NCI-H2171 (cell line): ENCODE results near the gene HOXC11.

Source experiments
- DNase-seq: peaks from one replicate; lab custom pipeline; 2025; lab: John Stamatoyannopoulos, UW

HOXC11 gene

DNA sequence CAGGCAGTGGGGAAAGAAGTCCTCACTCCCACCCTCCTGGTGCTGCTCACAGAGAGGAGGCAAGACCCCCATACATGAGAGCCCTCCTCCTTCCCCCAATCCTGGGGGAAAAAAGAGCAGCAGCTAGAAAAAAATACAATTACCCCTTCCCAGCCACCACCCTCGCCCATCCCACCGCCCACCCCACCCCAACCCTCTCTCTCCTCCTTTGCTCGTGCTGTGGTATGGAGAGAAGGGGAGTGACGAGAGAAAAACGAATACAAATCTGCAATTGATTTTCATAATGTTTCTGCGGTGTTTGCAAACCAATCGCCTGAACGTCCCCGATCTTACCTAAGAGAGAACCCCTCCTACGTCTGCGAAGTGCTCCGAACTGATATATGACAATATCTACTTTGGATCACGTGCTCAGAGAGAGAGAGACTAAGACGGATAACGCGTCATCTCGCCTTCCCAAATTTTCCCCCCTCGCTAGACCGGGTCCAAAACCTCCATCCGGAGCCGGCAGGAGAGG, at the start of gene HOXC11:
Gene HOXC11 (plus strand): TSS at position 405 of the 514 bp plus-strand sequence. CDS start 116 bp downstream, outside the sequence.
- no peak for DNase-seq

DNA sequence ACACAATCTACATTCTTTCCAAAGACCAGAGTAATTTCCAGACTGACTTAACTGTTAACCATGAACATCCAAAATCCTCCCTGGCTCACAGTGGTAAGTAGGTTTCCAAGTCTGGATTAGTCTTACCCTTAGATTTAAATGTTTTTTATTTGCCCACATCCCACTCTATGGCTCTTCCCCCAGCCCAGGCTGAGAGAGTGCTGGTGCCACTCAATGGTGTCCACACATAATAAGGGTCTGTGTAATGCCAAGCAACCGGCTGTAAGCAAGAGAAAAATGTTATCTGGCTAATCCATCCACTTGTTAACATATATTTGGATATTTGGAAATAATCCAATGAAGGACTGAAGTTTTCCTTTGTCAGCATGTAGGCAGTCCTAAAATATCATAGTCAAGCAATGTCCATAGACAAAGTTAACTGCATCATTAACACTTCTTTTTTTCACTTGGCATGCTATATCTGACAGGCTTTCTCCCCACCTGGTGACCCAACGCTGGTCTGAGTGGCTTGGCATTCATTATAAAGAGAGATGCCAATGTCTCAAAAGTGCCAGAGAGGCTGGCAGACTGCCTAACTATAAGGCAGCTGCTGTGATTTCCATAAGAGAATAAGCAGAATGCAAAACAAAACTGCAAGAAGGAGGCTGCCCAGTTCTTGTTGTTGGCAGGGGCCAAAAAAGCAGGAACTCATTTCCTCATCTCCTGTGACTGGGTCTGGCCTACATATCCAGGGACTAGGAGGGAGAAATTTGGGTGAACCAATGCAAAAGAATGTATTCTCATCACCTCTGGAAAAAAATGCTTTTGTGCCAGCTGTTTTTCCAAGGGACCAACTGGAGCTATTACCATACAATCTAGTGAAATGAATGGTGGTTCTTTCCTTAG, 48.2 kb upstream of the HOXC11 start:
- no peak for DNase-seq

DNA sequence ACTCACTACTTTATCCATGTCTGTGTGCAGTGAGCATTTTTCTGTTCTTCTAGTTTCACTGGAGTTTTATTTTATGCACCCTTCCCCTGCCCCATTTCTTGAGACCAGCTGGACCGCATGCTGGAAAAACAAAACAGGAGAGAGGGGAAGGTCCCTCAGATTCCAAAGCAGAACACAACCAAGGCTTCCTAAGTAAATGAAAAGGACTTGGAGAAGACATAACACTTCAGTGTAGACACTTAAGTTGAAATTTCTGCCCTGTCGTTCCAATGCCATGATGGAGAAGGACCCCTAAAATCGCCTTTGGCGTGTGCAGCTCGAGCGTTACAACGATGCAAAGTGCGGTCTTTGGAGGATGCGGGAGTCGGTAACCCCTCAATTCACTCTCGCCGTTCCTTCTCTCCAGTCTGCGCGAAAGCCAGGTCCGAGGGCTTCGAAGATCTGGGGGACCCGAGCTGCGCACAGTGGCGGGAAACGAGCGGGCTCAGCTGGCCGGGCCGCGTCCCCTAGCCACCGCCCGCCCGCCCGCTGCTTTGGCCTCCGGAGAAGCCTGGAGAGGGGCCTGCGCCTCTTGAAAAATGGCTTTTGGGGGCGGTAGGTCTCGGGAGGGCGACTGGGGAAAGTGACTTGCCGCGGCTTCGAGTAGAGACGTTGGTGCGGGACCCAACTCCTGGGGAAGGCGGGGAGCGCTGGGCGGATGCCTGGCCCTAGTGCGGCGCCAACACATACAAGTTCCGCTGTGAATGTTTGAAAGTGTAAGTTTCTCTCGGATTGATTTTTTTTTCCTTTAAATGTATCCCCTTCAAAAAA, 45.5 kb upstream of the HOXC11 start:
- DNase-seq, result no peak

DNA sequence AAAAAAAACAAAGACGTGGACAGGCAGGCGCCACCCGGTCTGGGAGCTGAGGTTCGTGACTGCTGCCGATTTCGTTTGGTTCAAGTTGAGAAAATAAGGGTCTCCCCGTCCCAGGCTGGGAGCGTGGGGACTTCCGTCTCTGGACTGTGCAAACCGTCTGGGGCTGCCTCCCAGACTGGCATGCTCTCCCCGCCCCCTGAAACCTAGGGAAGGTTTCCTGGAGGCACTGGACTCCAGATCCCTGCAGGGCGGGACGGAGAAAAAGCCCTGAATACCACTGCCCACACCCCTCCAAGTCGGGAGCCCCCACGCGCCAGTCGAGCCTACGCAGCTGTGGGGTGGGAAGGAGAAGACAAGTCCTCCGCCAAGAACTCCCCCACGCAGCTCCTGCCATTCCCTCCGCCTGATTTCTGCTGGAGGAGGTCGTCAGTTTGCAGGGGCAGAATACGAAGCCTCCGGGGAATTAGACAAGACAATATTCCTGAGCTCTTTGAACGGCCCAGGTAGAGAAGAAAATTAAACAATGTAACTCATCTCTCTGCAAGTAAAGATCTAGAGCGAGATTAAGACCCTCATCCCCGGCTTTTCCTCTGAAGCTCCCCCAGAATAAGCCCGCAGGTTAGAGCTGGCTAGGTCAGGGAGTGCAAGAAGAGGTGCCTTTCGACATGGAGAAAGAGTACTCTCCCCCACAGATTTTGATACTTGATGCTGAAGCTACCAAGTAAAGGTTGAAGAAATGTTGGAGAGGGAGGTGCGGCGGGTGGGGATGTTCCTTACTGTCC, 44.7 kb upstream of the HOXC11 start:
- DNase-seq, result no peak

DNA sequence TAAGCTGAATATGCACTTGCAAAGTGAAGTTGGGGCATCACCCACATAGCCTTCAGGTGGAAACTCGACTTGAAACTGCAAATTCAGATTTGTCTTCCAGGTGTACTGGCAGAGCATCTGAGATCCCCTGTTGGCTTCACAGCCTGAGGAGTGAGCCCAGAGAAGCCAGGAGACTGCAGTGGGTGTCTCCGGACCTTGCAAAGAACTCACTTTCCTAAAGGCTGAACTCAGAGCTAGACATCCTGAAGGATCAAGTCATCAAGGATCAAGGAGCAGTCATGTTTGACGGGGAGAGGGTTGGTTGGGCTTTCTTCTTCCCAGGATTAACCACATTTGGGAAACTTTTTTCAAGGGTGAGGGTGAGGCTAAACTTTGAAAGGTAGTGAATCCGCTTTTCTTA, 43.4 kb upstream of the HOXC11 start:
- DNase-seq, result no peak

DNA sequence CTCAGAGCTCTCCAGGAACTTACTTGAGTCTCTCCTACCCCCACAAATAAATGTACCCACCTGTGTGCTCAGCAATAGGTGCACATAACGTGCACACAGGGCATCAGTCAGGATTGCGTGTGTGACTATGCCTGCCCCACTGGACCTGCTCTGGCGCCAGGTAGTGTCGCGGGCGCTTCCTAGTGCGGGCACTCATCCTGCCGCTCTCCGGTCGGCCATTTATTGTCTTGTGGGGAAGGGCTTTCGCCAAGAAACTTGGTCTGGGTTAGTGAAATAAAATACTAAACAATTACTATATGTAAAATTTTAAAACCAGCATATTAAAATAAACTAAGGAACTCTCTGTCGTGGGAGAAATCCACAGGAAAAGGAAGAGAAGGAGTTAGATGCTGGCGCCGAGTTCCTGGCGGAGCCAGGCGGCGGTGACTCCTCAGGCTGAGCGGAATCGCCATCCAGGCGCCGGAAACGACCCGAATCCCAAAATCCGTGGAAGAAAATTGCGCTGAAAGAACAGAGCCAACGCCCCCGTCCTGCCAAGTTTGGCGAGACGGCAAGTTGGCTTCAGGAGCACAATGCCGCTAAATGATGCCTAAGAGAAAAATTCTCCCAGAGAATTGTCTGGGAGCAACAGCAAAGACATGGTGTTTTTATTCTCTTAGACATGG, 42.2 kb upstream of the HOXC11 start:
- DNase-seq, result no peak

DNA sequence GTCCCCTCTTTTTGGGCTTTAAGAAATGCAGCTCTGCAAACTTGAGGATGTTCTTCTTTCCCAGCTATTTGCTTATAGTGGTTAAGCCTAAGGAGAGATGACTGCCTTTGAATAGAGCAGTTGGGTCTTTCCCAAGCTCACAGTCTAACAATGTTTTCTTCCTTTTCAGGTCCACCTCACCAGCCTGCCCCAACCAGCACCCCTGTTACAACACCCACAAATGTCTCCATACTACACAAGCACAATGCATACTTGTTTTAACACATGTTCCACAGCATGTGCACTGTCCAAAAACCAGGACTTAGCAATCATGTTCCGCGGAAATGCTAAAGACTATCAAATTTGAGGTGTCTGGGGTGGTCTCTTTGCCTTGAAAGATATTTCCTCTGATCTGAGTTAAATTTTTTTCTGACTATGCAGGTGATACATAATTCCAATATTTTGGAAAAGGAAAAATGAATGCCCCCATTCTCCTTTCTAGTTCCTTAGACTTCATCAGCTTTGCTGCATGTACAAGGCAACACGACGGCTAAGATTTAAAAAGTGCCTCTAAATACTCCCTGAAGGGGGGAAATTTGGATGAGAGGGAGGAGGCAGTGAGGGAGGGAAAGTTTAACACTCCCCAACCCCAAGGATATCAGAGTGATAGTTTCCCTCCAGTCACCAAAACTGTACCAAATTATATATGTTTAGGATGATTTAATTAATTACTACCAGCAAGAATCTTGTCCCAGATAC, 40.9 kb upstream of the HOXC11 start:
- no peak for DNase-seq

DNA sequence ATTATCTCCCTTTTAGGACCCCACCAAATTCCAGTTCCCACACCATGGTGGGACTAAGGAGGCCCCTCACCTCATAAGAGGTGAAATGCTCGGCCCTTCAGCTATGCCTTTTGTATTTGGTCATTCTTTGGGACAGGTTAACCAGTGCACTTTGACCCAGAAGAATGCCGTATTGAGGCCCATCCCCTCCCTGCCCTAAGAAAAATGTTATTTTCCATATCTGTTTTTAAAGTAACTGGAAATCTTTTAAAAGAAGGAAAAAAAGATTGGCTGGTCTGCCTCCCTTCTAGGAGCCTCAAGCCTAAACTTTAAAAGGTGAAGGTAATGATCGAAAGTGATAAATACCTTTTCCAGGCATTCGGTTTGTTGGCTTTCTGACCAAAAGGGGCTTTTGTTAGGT, 40.0 kb upstream of the HOXC11 start:
- no peak for DNase-seq

DNA sequence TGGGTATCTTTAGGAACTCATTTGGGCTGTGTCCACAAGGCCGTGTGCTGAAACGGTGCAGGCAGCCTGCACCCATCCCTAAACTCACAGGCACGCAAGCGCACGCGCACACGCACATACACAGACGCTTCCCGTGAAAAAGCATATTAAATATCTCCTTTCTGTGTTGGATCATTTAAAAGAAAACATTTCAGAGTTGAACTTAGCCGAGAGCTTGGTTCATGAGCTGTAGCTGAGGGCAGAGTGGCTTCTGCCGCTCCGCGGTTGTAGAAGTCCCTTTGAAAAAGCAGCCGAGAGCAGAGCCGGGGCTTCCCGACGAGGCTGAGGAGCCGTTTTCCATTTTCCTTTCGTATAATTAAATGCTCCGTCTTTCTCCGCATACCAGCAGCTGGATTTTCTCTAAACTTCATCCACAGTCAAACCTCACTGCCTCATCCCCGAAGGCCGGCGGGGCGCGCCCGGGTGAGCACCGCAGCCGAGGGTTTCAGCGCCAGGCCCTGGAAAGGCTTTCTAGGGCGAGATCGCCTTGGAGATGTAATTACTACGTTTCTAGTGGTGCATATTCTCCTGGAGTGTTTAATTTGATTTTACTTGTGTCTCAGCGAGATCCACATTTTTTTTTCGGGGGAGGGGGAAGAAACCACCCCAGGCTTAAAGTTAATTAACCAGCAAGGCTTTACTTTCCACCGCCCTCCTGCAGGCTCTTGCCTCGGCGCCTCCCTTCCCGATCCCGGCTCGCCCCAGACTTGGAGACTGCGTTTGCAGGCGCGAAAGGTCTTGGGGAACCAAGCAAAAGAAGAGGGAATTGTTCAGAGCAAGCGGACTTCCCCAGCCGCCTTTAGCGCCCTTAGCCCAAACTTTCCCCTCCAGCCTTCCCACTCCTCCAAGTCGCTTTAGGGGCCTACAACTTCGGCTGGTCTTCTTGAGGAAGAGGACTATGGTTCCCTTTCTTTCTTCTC, 37.3 kb upstream of the HOXC11 start:
- no peak for DNase-seq

DNA sequence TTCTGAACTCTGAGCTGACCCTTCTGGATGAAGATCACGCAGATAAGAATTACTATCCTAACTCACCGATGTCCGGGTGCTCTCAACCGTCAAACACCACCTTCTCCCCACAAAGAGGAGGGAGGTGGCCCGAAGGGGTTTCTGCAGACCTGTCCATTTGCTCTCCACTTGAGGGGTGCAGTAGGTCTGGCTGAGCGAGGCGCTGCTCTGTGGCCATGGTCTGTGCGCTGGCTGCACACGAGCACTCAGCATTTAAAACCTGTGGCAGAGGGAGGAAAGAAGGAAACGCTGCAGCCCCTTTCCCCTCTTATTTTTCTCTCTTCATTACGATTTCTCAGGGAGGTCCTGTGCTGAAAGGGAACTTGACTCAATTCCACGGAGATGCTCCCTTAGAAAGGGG, 35.8 kb upstream of the HOXC11 start:
- no peak for DNase-seq

DNA sequence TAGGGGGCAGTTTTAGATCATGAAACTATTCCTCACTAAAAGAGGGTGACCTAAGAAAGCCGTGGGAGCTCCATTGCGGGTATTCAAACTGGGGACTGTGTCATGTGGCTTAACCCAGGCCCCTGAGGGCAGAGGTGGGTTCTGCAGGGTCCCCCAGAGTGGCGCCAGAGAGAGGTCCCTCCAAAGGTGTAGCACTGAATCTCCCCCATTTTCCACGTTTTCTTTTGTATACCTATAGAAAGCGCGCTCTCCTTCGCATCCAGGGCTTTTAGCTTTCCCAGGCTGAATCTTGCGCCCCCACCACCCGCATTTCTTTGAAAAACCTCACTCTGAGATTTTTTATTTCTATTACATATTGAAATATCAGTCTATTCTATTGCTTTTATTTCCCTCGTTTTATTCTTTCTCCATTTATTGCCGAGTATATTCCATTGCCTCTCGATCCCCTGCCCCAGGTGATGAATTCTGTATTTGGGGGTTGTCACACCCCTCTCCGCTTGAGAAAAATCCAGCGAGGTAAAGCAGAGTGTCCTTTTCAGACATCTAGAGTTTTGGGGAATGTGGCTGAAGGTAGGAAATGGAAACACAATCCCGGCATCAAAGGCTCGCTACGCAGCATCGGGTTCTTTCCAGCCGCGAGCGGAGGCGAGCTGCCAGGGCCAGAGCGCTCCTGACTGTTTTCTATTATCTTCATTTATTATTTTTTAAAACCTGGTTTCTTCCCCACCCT, 35.2 kb upstream of the HOXC11 start:
- DNase-seq, result no peak

DNA sequence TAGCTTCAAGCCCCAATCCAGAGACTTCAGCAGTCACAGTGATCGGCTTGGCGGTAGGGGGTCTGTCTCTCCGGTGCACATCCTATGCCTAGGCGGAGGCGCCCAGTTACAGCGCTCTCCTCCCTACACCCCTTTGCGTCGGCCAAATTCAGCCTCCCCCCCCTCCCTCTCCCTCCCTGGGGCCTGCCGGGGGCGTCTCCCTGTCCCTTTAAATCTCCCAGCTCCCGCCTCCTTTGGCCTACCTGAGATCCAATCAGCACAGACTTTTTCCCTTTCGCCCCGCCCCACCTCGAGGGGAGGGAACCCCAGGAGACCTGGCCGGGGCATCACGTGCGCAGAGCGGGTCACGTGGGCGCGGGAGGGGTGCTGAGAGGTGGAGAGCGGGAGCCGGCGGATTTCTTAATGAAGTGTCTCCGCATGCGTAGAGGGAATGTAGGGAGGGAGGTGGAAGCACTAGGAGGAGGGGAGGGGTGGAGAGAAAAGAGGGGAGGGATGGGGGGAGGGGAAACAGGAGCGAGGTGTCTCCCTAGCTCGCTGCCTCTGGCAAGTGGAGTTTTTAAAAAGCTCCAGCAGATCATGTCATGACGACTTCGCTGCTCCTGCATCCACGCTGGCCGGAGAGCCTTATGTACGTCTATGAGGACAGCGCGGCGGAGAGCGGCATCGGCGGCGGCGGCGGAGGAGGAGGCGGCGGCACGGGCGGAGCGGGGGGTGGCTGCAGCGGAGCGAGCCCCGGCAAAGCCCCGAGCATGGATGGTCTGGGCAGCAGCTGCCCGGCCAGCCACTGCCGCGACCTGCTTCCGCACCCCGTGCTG, 34.4 kb upstream of the HOXC11 start, which contains the start of gene HOXC13:
Gene HOXC13 (plus strand): TSS at position 506 of the 815 bp plus-strand sequence. CDS start 76 bp downstream, at position 582.
- DNase-seq, result peak; percentile 99

DNA sequence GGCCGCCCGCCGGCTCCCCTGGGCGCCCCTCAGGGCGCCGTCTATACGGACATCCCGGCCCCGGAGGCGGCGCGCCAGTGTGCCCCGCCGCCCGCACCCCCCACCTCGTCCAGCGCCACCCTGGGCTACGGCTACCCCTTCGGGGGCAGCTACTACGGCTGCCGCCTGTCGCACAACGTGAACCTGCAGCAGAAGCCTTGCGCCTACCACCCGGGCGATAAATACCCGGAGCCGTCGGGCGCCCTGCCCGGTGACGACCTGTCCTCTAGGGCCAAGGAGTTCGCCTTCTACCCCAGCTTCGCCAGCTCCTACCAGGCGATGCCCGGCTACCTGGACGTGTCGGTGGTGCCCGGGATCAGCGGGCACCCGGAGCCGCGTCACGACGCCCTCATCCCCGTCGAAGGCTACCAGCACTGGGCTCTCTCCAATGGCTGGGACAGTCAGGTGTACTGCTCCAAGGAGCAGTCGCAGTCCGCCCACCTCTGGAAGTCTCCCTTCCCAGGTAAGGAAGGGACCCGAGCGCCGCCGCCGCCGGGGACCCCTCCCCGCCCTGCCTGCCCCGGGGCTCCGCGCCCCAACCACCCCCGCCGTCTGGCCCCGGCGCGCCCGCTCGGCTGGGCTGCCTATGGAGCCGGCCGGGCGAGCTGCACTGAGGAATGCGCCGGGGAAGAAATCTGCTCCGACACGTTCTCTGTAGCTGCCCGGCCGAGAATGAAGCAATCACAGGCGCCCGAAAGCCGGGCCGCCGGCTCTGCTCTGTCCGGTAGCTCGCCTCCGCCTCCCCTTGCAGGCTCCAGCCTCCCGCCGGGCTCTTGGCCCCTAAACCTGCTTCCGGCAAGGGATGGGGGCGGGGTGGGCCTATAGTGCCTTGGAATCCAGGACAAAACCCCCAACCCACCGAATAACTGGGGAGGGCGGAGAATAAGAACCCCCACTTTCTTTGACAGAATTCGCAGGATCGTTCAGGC, 33.5 kb upstream of the HOXC11 start:
- no peak for DNase-seq

DNA sequence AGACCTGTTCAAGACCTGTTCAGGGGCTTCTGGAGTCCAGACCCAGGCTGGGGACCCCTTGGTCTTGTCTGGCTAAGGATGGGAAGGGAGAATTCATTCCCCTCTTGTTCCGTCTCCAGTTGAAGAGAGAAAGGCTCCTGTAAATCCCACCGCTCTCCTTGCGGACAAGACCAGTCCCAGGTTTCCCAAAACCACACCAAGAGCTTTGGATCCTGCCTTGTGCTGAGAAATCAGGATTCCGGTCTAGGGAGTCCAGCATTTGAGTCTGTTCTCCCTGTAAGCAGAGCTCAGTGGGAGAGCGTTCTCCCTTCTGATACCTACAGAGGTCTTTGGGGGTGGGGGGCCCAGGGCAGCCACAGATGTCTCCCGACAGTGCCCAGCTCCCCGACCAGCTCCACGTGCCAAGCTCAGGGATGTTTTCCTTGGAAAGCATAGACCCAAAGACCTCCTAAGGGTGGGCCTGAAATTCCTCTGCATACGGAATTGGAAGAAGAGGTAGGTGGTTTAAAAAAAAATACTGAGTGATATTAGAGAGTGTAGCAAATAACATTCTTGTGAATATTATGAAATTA, 32.4 kb upstream of the HOXC11 start:
- DNase-seq, result no peak

DNA sequence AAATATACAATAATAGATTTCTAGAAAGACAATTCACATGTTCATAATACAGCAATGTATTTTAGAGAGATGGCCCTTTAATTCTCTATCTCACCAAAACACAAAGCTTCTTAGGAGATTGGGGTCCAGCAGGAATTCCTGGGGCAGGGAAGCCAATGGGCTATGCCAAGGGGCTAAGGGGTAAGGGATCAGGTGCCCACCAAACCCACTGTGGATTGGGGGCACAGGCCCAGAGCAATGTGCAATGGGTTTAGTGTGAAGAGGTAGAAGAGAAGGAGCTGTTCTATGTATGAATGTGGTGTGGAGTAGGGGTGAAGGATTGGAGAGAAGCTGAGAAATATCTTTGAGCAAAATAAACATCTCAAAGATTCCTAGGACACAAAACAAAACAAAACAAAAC, 31.7 kb upstream of the HOXC11 start:
- DNase-seq, result no peak

DNA sequence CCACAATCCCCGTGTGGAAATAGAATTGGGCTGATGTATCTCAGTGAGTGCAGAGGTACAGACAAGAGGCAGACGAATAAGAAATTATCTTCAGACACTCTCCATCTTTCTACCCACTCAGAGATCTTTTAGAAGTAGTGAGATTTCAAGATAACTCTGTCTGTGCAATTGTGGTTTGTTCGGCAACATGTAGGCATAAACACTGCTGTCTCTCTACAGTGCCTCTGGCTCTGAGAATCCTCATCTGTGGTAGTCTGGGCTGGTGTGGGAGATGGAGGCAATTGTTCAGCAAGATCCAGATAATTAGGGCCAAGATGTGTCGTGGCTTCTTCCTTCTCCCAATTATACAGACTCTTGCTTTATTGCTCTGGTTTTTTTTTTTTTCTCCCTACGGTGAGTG, 31.2 kb upstream of the HOXC11 start:
- no peak for DNase-seq
